ENCODE measurements around the gene C5orf22. TPM values are rescaled to one million over a fixed set of nuclear protein-coding genes. Genes with fewer than 3 reads are reported as not detected.
"Not testable (repeated sequence)": the region's sequence is repeated elsewhere in the genome, so short reads cannot be mapped to it uniquely, and the experiment has no call there.

Gene C5orf22
- polyA plus RNA-seq, 2 of the 4 experiments (the other 2 are of a cell fraction), result 12.8 to 29.4 TPM

- H3K4me1 ChIP-seq, result no peaks in the 10 kb centered on the region
- ATAC-seq (no peak), FAIRE-seq (no peak), DNase-seq (ENCODE audit: low read depth in 1 of 2, low spot score in 1 of 2) (no peak)
- H3K4me3 ChIP-seq, result no peak overlapping the region
- 80% methylated on average over 1 of the region's 1 CpG for WGBS (ENCODE audit: missing lambda C conversion rate)
- ChIA-PET CTCF (no interaction called here), POLR2A (no interaction called here)
- H3K4me2 ChIP-seq, result no peak overlapping the region
- TF ChIP-seq ZSCAN20 (CRISPR knock-in tag; IDR thresholded peaks at IDR 0.05) (no peak), MAFK (IDR thresholded peaks at IDR 0.05; ENCODE audit: partially characterized antibody) (no peak), TP53 (CRISPR knock-in tag; IDR thresholded peaks at IDR 0.05) (no peak), JUNB (IDR thresholded peaks at IDR 0.05) (no peak)
- no peak overlapping the region for H3K27ac ChIP-seq
- peaks cover 10% of the 10 kb centered on the region; the same call in 1 of the 3 replicates for H3K9me3 ChIP-seq
These were observed 29.8 kb downstream of the C5orf22 start for GRCh38 chr5:31561946-31562345.

GRCh38 chr5:31563216-31563615 lies 31.1 kb downstream of the C5orf22 start:
- no peak for ATAC-seq
- WGBS (ENCODE audit: missing lambda C conversion rate), result 15% methylated on average over 4 of the region's 4 CpGs
- CTCF ChIA-PET, result interaction anchor here (0.6 kb wide), 1 partner anchor 1065 kb away, joined by 3 read pairs; no protein-coding TSS in a partner anchor

GRCh38 chr5:31566362-31566761 lies 34.3 kb downstream of the C5orf22 start:
- POLR2A ChIA-PET, CTCF ChIA-PET: not testable (repeated sequence)

More at GRCh38 chr5:31563216-31563615, 31.1 kb downstream of the C5orf22 start:
- no peak for DNase-seq (ENCODE audit: low read depth in 1 of 2, low spot score in 1 of 2)
- Histone ChIP-seq H3K4me2 (no peak overlapping the region), H3K4me1 (no peaks in the 10 kb centered on the region), H3K9me3 (peaks cover 10% of the 10 kb centered on the region; the same call in 1 of the 3 replicates), H3K27ac (no peak overlapping the region), H3K4me3 (no peak overlapping the region)
- no peak for FAIRE-seq
- POLR2A ChIA-PET, result no interaction called here
- TF ChIP-seq REST (IDR thresholded peaks at IDR 0.05) (no peak), BCL3 (IDR thresholded peaks at IDR 0.05) (no peak), E2F6 (IDR thresholded peaks at IDR 0.05; ENCODE audit: borderline replicate concordance, low read depth) (no peak), FOXS1 (CRISPR knock-in tag; IDR thresholded peaks at IDR 0.05) (no peak), POLR2AphosphoS2 (conservative IDR thresholded peaks at IDR 0.05; ENCODE audit: low read length) (no peak), BHLHE40 (IDR thresholded peaks at IDR 0.05; ENCODE audit: low read depth, low read length) (no peak), NFE2L2 (conservative IDR thresholded peaks at IDR 0.05; ENCODE audit: low read length) (no peak)

GRCh38 chr5:31568302-31568835 lies 36.3 kb downstream of the C5orf22 start:
- Histone ChIP-seq H3K4me1 (no peaks in the 10 kb centered on the region), H3K9me3 (peaks cover 10% of the 10 kb centered on the region; the same call in 1 of the 3 replicates), H3K4me2 (no peak overlapping the region), H3K4me3 (no peak overlapping the region), H3K27ac (no peak overlapping the region)
- CTCF ChIA-PET, result interaction anchor here (1.7 kb wide), 1 partner anchor 509 kb away, joined by 4 read pairs; no protein-coding TSS in a partner anchor
- WGBS (ENCODE audit: missing lambda C conversion rate), result 65% methylated on average over 1 of the region's 1 CpG
- TF ChIP-seq USF2 (IDR thresholded peaks at IDR 0.05), result no peak
- TF ChIP-seq JUNB (IDR thresholded peaks at IDR 0.05), result no peak
- no peak for TF ChIP-seq E2F6 (IDR thresholded peaks at IDR 0.05; ENCODE audit: borderline replicate concordance, low read depth)
- TF ChIP-seq HOXB5 (CRISPR knock-in tag; IDR thresholded peaks at IDR 0.05), result no peak
- no peak for DNase-seq (ENCODE audit: low read depth in 1 of 2, low spot score in 1 of 2)
- FAIRE-seq, result no peak
- POLR2A ChIA-PET, result no interaction called here
- ATAC-seq, result no peak

More at GRCh38 chr5:31566362-31566761, 34.3 kb downstream of the C5orf22 start:
- H3K4me1 ChIP-seq; H3K9me3 ChIP-seq; H3K4me3 ChIP-seq; H3K27ac ChIP-seq; DNase-seq (ENCODE audit: low read depth in 1 of 2, low spot score in 1 of 2); ATAC-seq; H3K4me2 ChIP-seq; FAIRE-seq: not testable (repeated sequence)
- WGBS (ENCODE audit: missing lambda C conversion rate), result 54% methylated on average over 3 of the region's 3 CpGs

Measured in A549 (cell line).